Placental pericyte (primary cell): ENCODE data around the gene LPAR2. TPM values are rescaled to one million over a fixed set of nuclear protein-coding genes. Genes with fewer than 3 reads are reported as not detected.

Experiments
- total RNA-seq: library from RNA; depleted of rRNA; stranded (reverse); fragments of >200 nt; gene quantifications from 2 replicates; pipeline ENCODE4 v1.2.3, GENCODE V29; 2012

Gene LPAR2
- total RNA-seq, result 1.0 and 2.2 TPM in 2 replicates

DNA sequence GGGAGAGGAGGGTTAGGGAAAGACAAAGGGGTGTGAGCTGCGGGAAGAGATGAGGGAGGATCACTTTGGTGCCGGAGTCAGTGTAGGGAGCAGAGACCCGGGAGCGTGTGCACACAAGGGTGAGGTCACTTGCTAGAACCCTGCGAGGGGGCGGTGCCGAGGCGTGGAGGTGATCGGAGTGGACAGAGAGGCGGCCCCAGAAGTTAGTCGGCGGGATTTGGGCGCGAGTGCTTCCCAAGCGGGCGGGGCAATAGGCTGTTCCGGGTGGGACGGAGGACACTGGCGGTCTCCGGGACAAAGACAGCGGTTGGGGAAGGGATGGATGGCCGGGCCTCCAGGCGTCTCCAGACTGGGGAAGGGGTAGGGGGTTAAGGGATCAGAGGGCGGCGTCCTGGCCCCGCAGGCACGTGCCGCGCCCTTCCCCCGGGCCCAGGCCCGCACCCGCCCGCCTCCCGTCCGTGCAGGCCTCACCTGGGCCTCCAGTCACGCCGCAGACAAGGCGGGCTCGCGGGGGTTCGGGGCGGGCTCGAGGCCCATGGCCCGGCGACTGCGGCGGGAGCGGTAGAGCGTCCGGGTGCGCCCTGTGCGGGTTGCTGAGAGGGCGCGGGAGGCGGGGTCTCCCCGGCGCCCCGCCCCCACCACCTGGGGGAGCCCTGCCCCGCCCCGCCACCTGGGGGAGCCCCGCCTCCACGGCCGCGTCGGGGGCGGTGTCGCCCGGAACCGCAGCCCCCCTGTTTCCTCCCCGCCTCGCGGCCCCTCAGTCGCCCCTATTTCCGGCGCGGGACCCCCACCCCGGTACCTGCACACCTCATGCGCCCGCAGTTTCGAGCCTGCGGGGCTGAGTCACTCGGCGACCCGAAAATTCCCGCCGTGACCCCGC, at the start of gene LPAR2:
TSS of gene LPAR2 (minus strand) at position 600 of the 880 bp plus-strand sequence. CDS start 945 bp downstream, outside the sequence.

GRCh38 chr19:19668230-19669012, 40.4 kb upstream of the LPAR2 start, which contains the start of gene ZNF101:
Gene ZNF101, plus strand, starts transcription at chr19:19668839. Its CDS starts 125 bp downstream, at chr19:19668964.

DNA sequence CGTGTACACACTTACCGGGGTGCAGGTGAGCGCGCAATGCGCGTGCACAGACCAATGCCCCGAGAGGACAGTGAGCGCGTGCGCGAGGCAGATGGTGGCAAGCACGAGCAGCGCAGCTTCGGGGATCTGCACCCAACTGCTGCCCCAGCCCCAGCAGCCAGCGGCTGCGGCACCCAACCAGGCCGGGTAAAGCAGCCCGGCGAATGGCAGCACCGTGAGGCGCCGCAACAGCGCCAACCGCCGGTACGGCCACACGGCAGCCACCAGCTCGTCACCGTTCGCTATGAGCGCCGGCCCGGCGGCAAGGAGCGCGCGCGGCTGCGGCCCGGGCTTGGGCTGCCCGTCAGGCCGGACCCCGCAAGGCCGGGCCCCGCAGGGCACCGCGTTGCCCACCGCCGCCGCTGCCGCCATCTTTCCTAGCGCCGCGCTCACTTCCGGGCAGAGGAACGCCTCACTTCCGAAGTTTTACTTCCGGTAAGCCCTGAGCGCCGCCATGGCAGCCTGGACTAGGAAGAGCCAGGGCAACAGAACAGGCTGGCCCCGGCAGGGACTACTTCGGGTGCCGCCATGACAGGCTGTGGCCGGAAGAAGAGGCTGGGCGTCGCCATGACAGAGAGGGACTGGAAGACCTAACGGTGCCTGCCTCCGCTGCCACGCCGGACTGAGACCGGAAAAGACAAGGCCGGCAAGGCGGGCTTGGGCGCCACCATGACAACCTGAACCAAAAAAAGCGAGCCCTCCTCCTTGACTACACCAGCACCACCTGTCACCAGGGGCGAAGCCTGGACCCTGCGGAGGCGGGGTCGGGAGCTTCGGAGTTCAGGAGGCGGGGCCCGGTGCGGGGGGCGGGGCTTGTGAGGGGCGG, 35.5 kb upstream of the LPAR2 start, which contains the start of gene ATP13A1:
TSS of gene ATP13A1 (minus strand) at position 421 of the 865 bp plus-strand sequence. CDS start at position 411, 10 bp downstream.

GRCh38 chr19:19643158-19644053, 15.4 kb upstream of the LPAR2 start, which contains the start of gene GMIP:
Gene GMIP, minus strand, starts transcription at chr19:19643657. Its CDS starts 128 bp downstream, at chr19:19643529.

GRCh38 chr19:19618219-19619051, 9.6 kb downstream of the LPAR2 start, which contains the start of gene PBX4:
Gene PBX4, minus strand, starts transcription at chr19:19618687. Its CDS starts 58 bp downstream, at chr19:19618629.

Other genes starting within 250 kb of the LPAR2 start
- 61.7 and 121 TPM in 2 replicates for gene GATAD2A, start 222.5 kb downstream of the LPAR2 start, total RNA-seq
- 0.86 and 3.7 TPM in 2 replicates for gene TSSK6, start 112.7 kb downstream of the LPAR2 start, total RNA-seq
- 62.0 and 185 TPM in 2 replicates for gene NDUFA13, start 112.0 kb downstream of the LPAR2 start, total RNA-seq
- gene YJEFN3, start 99.3 kb downstream of the LPAR2 start, total RNA-seq, result 0.57 and 0.66 TPM in 2 replicates
- gene CILP2, start 90.0 kb downstream of the LPAR2 start, total RNA-seq, result 0.14 and 0.22 TPM in 2 replicates
- gene PBX4, start 9.5 kb downstream of the LPAR2 start, total RNA-seq, result 0.22 TPM in 1 of 2 replicates, not detected in the other
- 5.9 and 10.7 TPM in 2 replicates for gene GMIP, start 15.4 kb upstream of the LPAR2 start, total RNA-seq
- 70.5 and 94.9 TPM in 2 replicates for gene ATP13A1, start 35.5 kb upstream of the LPAR2 start, total RNA-seq
- 2.8 and 9.3 TPM in 2 replicates for gene ZNF101, start 40.6 kb upstream of the LPAR2 start, total RNA-seq
- gene ZNF14, start 104.9 kb upstream of the LPAR2 start, total RNA-seq, result 3.5 and 4.4 TPM in 2 replicates
- 6.6 and 7.4 TPM in 2 replicates for gene ZNF506, start 193.5 kb upstream of the LPAR2 start, total RNA-seq
- 2.1 and 2.6 TPM in 2 replicates for gene ZNF253, start 237.7 kb upstream of the LPAR2 start, total RNA-seq